CD8-positive, alpha-beta memory T cell (primary cell): ENCODE measurements around the gene MAB21L4. TPM values are rescaled to one million over a fixed set of nuclear protein-coding genes. Genes with fewer than 3 reads are reported as not detected.

Experiments
- CTCF ChIA-PET: fragments of 350-600 bp; sonication (Branson Sonifier 250); formaldehyde crosslinking; loops from one replicate; lab custom pipeline; 2021; ENCODE audit warnings: antibody characterized with exemption; lab: Charles Lee
- POLR2A ChIA-PET: fragments of 350-600 bp; sonication (Branson Sonifier 250); formaldehyde crosslinking; loops from one replicate; lab custom pipeline; 2021; ENCODE audit warnings: antibody characterized with exemption; lab: Charles Lee
- DNase-seq, 5 donors: peaks; one replicate each; pipeline versions ENCODE4 v3.0.0 to v3.0.0-alpha.2; 2020 to 2022; ENCODE audit warnings: mixed read lengths in 1 of 5
- H3K27ac ChIP-seq: one replicate; pipeline ENCODE4 v1.7.0; 2013; ENCODE audit warnings: low read depth, mild to moderate bottlenecking, low read length, moderate library complexity
- H3K27me3 ChIP-seq: 2 replicates; pipeline ENCODE4 v1.7.0; 2013; ENCODE audit warnings: low read length, mild to moderate bottlenecking; ENCODE audit not compliant: insufficient read depth, poor library complexity, severe bottlenecking
- H3K36me3 ChIP-seq: 2 replicates; pipeline ENCODE4 v1.7.0; 2013; ENCODE audit warnings: mild to moderate bottlenecking, low read length, moderate library complexity; ENCODE audit not compliant: insufficient read depth
- H3K4me1 ChIP-seq: 2 replicates; pipeline ENCODE4 v1.7.0; 2013; ENCODE audit warnings: mild to moderate bottlenecking, low read length, moderate library complexity; ENCODE audit not compliant: insufficient read depth
- H3K4me3 ChIP-seq: 2 replicates; pipeline ENCODE4 v1.7.0; 2013; ENCODE audit warnings: mild to moderate bottlenecking, low read length
- H3K9me3 ChIP-seq: 2 replicates; pipeline ENCODE4 v1.7.0; 2013; ENCODE audit warnings: mild to moderate bottlenecking, low read length
- H3K27ac Mint-ChIP-seq, 8 donors: one replicate each; pipeline ENCODE4 v1.8.0; 2020 to 2021; ENCODE audit warnings: mixed read lengths in 8 of 8, mild to moderate bottlenecking in 6 of 8, inconsistent platforms in 3 of 8, moderate library complexity in 3 of 8
- H3K27me3 Mint-ChIP-seq, 2 donors: one replicate each; pipeline ENCODE4 v1.8.0; 2020 to 2021; ENCODE audit warnings: mixed read lengths in 2 of 2, mild to moderate bottlenecking in 1 of 2, moderate library complexity in 1 of 2
- H3K36me3 Mint-ChIP-seq, 3 donors: one replicate each; pipeline ENCODE4 v1.8.0; 2020 to 2021; ENCODE audit warnings: mixed read lengths in 3 of 3, inconsistent platforms in 1 of 3, mild to moderate bottlenecking in 1 of 3
- H3K4me1 Mint-ChIP-seq, 3 donors: one replicate each; pipeline ENCODE4 v1.8.0; 2020 to 2021; ENCODE audit warnings: mixed read lengths in 3 of 3, inconsistent platforms in 1 of 3, mild to moderate bottlenecking in 1 of 3
- H3K4me3 Mint-ChIP-seq, 7 donors: one replicate each; pipeline ENCODE4 v1.8.0; 2020 to 2021; ENCODE audit warnings: mixed read lengths in 7 of 7, mild to moderate bottlenecking in 6 of 7, moderate library complexity in 4 of 7, inconsistent platforms in 2 of 7
- H3K9me3 Mint-ChIP-seq, 5 donors: one replicate each; pipeline ENCODE4 v1.8.0; 2020 to 2022; ENCODE audit warnings: mixed read lengths in 5 of 5, mild to moderate bottlenecking in 3 of 5, moderate library complexity in 2 of 5, inconsistent platforms in 1 of 5
- polyA plus RNA-seq: library from polyadenylated mRNA; unstranded; fragments of 300-500 nt; fragmentation: Illumina TruSeq; gene quantifications from one replicate; pipeline ENCODE4 v1.2.3, GENCODE V29; 2021
- total RNA-seq, 2 experiments: library from RNA; stranded (reverse); gene quantifications; one replicate each; pipeline ENCODE4 v1.2.3, GENCODE V29; 2021

The MAB21L4 gene
- total and polyA plus RNA-seq, 3 experiments from 2014 or later, result not detected

DNA sequence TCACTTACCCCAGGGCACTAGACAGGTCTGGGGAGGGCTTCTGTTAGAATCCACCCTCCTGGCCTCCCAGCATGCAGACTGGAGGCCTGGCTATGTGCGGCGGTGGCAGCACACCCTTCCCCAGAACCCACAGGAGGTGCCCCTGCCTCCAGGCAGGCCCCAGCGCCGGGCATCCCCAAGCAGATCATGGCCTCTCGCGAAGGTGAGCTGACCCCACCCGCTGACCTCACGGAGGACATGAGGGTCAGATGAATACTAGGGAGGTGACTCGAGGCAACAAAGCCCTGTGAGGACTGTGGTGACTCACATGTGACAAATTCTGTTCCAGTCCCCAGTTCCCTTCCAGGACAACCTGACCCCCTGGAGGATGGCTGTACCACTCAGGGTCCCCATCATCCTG lies 1.9 kb downstream of the MAB21L4 start:
- Histone ChIP-seq H3K36me3 (no peaks in the 10 kb centered on the region), H3K4me3 (no peak overlapping the region), H3K27ac (no peak overlapping the region), H3K9me3 (no peaks in the 10 kb centered on the region), H3K4me1 (no peaks in the 10 kb centered on the region), H3K27me3 (no peaks in the 10 kb centered on the region)
- Mint-ChIP-seq H3K27ac (no peak overlapping the region), H3K4me1 (no peaks in the 10 kb centered on the region), H3K36me3 (no peaks in the 10 kb centered on the region), H3K27me3 (peaks cover 0 to 4% of the 10 kb centered on the region in 2 donors), H3K4me3 (no peak overlapping the region), H3K9me3 (no peaks in the 10 kb centered on the region)
- no peak for DNase-seq
- CTCF ChIA-PET, result no interaction called here
- POLR2A ChIA-PET, result no interaction called here

DNA sequence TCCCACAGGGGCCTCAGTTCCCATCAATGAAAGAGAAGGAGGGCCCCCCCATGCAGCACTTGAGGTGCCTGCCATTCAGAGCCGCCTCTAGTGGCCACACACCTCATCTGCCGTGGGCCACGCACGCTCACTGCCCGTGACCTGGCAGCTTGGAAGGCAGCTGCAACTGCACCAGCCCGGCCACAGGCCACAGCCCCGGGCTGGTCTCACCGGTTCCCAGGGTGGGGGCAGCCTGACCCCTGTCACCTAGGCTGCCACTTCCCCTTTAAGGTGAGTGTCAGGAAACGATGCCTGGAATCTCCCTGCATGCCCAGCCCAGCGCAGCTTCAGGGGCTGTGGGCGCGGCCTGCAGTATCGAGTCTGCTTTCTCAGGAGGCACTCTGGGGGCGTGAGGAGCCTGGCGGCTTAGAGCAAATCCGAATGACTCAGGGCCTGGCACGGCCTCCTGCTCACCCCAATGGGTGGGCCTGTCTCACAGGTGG lies 2.6 kb downstream of the MAB21L4 start:
- POLR2A ChIA-PET, result no interaction called here
- Mint-ChIP-seq H3K27me3 (no peaks in the 10 kb centered on the region), H3K4me1 (no peaks in the 10 kb centered on the region), H3K36me3 (no peaks in the 10 kb centered on the region), H3K27ac (no peak overlapping the region), H3K4me3 (no peak overlapping the region), H3K9me3 (no peaks in the 10 kb centered on the region)
- Histone ChIP-seq H3K36me3 (no peaks in the 10 kb centered on the region), H3K27me3 (no peaks in the 10 kb centered on the region), H3K4me1 (no peaks in the 10 kb centered on the region), H3K27ac (no peak overlapping the region), H3K9me3 (no peaks in the 10 kb centered on the region), H3K4me3 (no peak overlapping the region)
- CTCF ChIA-PET, result no interaction called here
- no peak for DNase-seq

DNA sequence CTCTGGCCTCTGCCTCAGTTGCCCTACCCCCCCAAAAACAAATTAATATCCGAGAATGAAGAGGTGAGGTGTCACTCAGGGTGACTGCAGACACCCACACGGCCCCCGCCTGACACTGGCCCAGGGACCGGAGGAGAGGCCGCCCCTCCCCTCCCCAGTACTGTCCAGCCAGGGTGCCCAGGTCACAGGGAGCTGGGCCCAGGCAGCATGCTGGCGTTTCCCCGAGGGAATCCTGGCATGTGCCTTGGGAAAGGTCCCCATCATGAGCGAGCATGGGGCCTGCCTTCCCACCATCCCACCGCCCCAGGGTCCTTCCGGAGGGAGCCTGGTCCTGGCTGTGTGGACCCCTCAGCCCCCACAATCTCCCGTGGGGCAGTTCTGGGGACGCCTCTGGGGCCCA lies 3.0 kb downstream of the MAB21L4 start:
- H3K36me3 Mint-ChIP-seq, result no peaks in the 10 kb centered on the region
- no peak overlapping the region for H3K27ac Mint-ChIP-seq
- CTCF ChIA-PET, result no interaction called here
- Histone ChIP-seq H3K4me1 (no peaks in the 10 kb centered on the region), H3K27ac (no peak overlapping the region), H3K27me3 (no peaks in the 10 kb centered on the region), H3K9me3 (no peaks in the 10 kb centered on the region), H3K4me3 (no peak overlapping the region), H3K36me3 (no peaks in the 10 kb centered on the region)
- POLR2A ChIA-PET, result no interaction called here
- DNase-seq, result no peak
- H3K4me3 Mint-ChIP-seq, result no peak overlapping the region
- H3K9me3 Mint-ChIP-seq, result no peaks in the 10 kb centered on the region
- no peaks in the 10 kb centered on the region for H3K27me3 Mint-ChIP-seq
- H3K4me1 Mint-ChIP-seq, result no peaks in the 10 kb centered on the region

DNA sequence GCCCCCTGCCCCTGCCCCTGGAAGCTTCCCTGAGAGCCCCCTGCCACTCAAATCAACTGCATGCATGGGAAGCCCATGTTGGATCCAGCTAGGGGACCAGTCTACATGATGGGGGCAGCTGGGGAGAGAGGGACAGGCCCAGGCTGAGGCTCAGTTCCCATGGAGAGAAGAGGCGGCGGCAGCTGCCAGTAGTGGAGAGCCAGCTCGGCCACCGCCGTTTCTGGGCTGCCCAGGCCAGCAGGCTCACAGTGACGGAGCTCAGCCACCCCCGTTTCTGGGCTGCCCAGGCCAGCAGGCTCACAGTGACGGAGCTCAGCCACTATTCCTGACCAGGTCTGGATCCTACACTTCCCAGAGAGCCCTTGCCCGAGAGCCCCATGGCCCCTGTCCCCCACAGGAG lies 3.6 kb downstream of the MAB21L4 start:
- no peaks in the 10 kb centered on the region for H3K4me1 Mint-ChIP-seq
- CTCF ChIA-PET, result interaction anchor here (1.5 kb wide), 1 partner anchor 22 kb away, joined by 5 read pairs; no protein-coding TSS in a partner anchor

DNA sequence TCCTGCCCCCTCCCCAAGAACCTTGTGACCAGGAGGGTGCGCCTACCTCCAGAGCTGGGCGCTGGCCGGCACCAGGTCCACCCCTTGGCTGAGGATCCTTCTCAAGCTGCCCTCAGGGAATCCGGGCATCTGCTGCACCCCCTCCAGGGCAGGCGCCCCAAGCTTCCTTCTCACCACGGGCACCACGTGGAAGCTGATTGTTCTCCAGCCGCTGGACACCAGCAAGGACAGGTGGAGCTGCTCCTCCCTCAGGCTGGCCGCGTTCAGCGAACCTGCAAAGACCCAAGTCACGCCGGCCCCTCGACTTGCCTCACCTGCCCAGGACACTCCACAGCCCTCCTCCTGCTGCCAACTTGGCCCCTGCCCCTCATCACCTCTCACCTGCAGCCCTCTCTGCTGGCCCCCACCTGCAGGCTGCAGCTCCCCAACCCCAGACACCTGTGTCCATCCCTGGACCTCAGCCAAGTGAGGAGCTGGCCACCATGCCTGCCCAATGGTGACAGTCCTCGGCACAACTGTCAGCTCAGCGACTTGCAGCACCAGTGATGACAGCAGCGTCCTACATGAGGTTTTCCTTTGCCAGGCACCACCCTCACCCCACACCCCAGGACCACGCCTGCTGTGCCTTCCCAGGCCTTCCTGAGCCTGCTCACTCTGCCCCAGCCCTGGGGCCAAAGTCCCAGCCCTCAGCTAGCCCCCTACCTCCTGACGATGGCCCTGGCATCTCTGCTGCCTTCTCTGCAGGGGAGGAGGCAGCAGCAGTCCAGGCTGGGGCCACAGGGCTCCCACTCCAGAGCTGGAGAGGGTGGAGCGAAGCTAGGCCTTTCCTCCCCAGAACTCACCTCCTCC lies 4.2 kb downstream of the MAB21L4 start:
- Mint-ChIP-seq H3K4me1 (no peaks in the 10 kb centered on the region), H3K4me3 (no peak overlapping the region), H3K36me3 (no peaks in the 10 kb centered on the region), H3K27me3 (no peaks in the 10 kb centered on the region), H3K27ac (peak overlapping the region in 1 of 8 donors; percentile 77), H3K9me3 (no peaks in the 10 kb centered on the region)
- CTCF ChIA-PET, result interaction anchor here (0.5 to 1.5 kb wide), 2 partner anchors 23 to 328 kb away, joined by 3 to 5 read pairs; no protein-coding TSS in a partner anchor
- POLR2A ChIA-PET, result no interaction called here
- no peak overlapping the region for H3K4me3 ChIP-seq
- no peaks in the 10 kb centered on the region for H3K27me3 ChIP-seq
- DNase-seq, result no peak
- no peaks in the 10 kb centered on the region for H3K36me3 ChIP-seq
- no peaks in the 10 kb centered on the region for H3K4me1 ChIP-seq
- H3K27ac ChIP-seq, result no peak overlapping the region
- H3K9me3 ChIP-seq, result no peaks in the 10 kb centered on the region

More for the DNA sequence above, 3.6 kb downstream of the MAB21L4 start:
- Histone ChIP-seq H3K9me3 (no peaks in the 10 kb centered on the region), H3K27me3 (no peaks in the 10 kb centered on the region), H3K27ac (no peak overlapping the region), H3K4me1 (no peaks in the 10 kb centered on the region), H3K4me3 (no peak overlapping the region), H3K36me3 (no peaks in the 10 kb centered on the region)
- Mint-ChIP-seq H3K9me3 (no peaks in the 10 kb centered on the region), H3K27ac (no peak overlapping the region), H3K27me3 (no peaks in the 10 kb centered on the region), H3K36me3 (no peaks in the 10 kb centered on the region), H3K4me3 (no peak overlapping the region)
- DNase-seq, result no peak
- POLR2A ChIA-PET, result no interaction called here

- no peak for DNase-seq
- Histone ChIP-seq H3K4me1 (no peaks in the 10 kb centered on the region), H3K27ac (no peak overlapping the region), H3K9me3 (no peaks in the 10 kb centered on the region), H3K27me3 (no peaks in the 10 kb centered on the region), H3K4me3 (no peak overlapping the region), H3K36me3 (no peaks in the 10 kb centered on the region)
- Mint-ChIP-seq H3K9me3 (no peaks in the 10 kb centered on the region), H3K27me3 (peaks cover 0 to 6% of the 10 kb centered on the region in 2 donors), H3K4me1 (no peaks in the 10 kb centered on the region), H3K4me3 (no peak overlapping the region), H3K36me3 (no peaks in the 10 kb centered on the region), H3K27ac (no peak overlapping the region)
- ChIA-PET CTCF (interaction anchor here (1.5 kb wide), 1 partner anchor 24 kb away, joined by 5 read pairs; no protein-coding TSS in a partner anchor), POLR2A (no interaction called here)
These were observed 5.3 kb downstream of the MAB21L4 start for GRCh38 chr2:240890691-240891090.

DNA sequence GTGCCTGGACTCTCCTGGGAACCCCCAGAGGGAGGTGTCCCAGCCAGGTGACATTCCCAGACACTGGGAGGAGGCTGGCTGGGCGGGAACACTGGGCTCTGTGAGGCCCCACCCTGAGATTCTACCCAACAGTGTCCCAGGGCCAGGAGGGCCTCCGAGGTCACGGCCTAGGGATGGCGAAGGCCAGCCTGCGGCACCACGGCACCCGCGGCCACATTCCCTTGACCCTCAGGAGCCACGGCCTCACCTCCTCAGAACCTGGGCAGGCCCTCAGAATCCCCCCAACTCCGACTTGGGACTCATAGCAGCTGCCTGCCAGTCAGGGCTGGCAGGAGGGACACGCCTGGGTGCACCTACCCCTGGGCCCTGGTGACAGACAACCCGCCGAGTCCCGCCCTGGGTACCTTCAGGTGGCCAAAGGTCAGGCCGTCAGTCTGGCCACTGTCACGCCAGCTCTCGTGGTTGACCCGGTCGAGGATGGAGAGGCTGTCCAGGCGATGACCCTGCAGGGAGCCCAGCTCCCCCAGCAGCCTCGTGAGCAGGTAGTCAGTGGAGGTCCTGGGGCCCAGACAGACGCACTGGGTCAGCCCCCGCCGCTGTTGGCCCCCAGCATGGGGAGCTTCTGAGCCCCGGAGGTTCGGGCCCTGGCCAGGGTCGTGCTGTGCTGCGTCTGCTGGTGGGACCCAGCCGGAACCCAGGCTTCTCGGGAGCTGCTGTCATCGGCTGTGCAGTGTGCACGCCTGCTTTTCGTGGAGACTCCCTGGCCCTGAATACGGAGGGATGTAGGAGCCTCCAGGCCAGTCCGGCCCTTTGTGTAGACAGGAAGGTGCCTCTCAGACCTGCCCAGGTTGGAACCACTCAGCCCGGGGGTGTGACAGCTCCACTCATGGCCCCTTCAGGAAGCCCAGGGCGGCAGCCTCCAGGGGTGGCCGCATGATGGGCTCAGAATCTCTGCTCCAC lies 6.1 kb downstream of the MAB21L4 start:
- H3K4me1 Mint-ChIP-seq, result no peaks in the 10 kb centered on the region
- ChIA-PET CTCF (no interaction called here), POLR2A (no interaction called here)
- H3K27me3 Mint-ChIP-seq, result peaks cover 0 to 6% of the 10 kb centered on the region in 2 donors
- Histone ChIP-seq H3K4me1 (no peaks in the 10 kb centered on the region), H3K9me3 (no peaks in the 10 kb centered on the region), H3K27me3 (no peaks in the 10 kb centered on the region), H3K4me3 (no peak overlapping the region), H3K36me3 (no peaks in the 10 kb centered on the region), H3K27ac (no peak overlapping the region)
- DNase-seq, result no peak
- H3K36me3 Mint-ChIP-seq, result no peaks in the 10 kb centered on the region
- no peak overlapping the region for H3K4me3 Mint-ChIP-seq
- no peaks in the 10 kb centered on the region for H3K9me3 Mint-ChIP-seq
- no peak overlapping the region for H3K27ac Mint-ChIP-seq
